Measurements from ENCODE around the gene AKTIP. TPM values are rescaled to one million over a fixed set of nuclear protein-coding genes. Genes with fewer than 3 reads are reported as not detected.
"Not testable (repeated sequence)": the region's sequence is repeated elsewhere in the genome, so short reads cannot be mapped to it uniquely, and the experiment has no call there.

AKTIP gene
- total RNA-seq, 2 experiments from 2014 or later: 51.2 to 53.3 TPM

DNA sequence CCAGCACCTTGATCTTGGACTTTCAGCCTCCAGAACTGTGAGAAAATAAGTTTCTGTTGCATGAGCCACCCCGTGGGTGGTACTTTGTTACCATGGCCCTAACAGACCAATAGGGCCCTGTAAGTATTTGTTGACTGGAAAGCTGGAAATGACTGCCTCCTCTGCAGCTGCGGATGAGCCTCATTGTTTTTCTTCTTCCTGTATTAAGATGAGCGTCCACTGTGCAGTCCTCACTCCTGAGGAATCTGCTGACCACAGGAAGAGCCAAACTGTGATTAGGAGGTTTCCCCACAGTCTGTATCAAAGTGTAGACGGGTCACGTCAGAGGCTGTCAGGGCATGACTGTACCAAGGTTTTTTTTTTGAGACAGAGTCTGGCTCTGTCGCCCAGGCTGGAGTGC is 12.2 kb upstream of the AKTIP start:
- CTCF ChIA-PET: no interaction called here
- no peak for TF ChIP-seq CTCF (IDR thresholded peaks at IDR 0.05)
- Histone ChIP-seq H3K9me3 (ENCODE audit: control insufficient read depth in 1 of 2, insufficient read depth in 1 of 2, low read length in 2 of 2) (no peaks in the 10 kb centered on the region), H3K36me3 (ENCODE audit: insufficient read depth, low read length) (no peaks in the 10 kb centered on the region), H3K4me1 (ENCODE audit: insufficient read depth, low read length) (peaks cover 75% of the 10 kb centered on the region), H3K4me3 (ENCODE audit: low read length) (no peak overlapping the region), H3K27ac (ENCODE audit: low read depth in 1 of 2, low read length in 2 of 2) (no peak overlapping the region), H3K27me3 (ENCODE audit: control insufficient read depth in 1 of 2, insufficient read depth in 2 of 2, low read length in 2 of 2) (no peaks in the 10 kb centered on the region)
- ATAC-seq (ENCODE audit: poor library complexity) (no peak), DNase-seq (no peak)
- peaks cover 64% of the 10 kb centered on the region for H3K4me1 Mint-ChIP-seq (ENCODE audit: low read depth)
- intact Hi-C loops (cut with DNase I, micrococcal nuclease): loop anchor here in 1 of 2 experiments (10.0 kb wide), 2 partner anchors 190 to 1320 kb away; partner anchors contain the start of genes FTO and RPGRIP1L
- H3K4me3 Mint-ChIP-seq: no peak overlapping the region
- no peaks in the 10 kb centered on the region for H3K27me3 Mint-ChIP-seq
- H3K27ac Mint-ChIP-seq: no peak overlapping the region
- POLR2A ChIA-PET: interaction anchor here (1.2 to 5.3 kb wide), 2 partner anchors 12 to 81 kb away, joined by 3 to 38 read pairs; partner anchors contain the start of genes AKTIP and RBL2
- no peaks in the 10 kb centered on the region for H3K9me3 Mint-ChIP-seq
- no peaks in the 10 kb centered on the region for H3K36me3 Mint-ChIP-seq (ENCODE audit: low read depth)

GRCh38 chr16:53512795-53513194 is 9.8 kb upstream of the AKTIP start:
- DNase-seq; CTCF ChIA-PET; H3K27ac ChIP-seq (ENCODE audit: low read depth in 1 of 2, low read length in 2 of 2); H3K9me3 Mint-ChIP-seq; H3K36me3 ChIP-seq (ENCODE audit: insufficient read depth, low read length); H3K36me3 Mint-ChIP-seq (ENCODE audit: low read depth); ATAC-seq (ENCODE audit: poor library complexity); H3K4me3 ChIP-seq (ENCODE audit: low read length); H3K9me3 ChIP-seq (ENCODE audit: control insufficient read depth in 1 of 2, insufficient read depth in 1 of 2, low read length in 2 of 2); H3K27me3 ChIP-seq (ENCODE audit: control insufficient read depth in 1 of 2, insufficient read depth in 2 of 2, low read length in 2 of 2); H3K27me3 Mint-ChIP-seq; H3K27ac Mint-ChIP-seq; H3K4me3 Mint-ChIP-seq: not testable (repeated sequence)
- H3K4me1 ChIP-seq (ENCODE audit: insufficient read depth, low read length): peaks cover 55% of the 10 kb centered on the region
- H3K4me1 Mint-ChIP-seq (ENCODE audit: low read depth): peaks cover 41% of the 10 kb centered on the region
- POLR2A ChIA-PET: interaction anchor here (0.9 to 1.0 kb wide), 2 partner anchors 9 to 76 kb away, joined by 3 to 5 read pairs; partner anchors contain the start of gene AKTIP
- intact Hi-C loops (cut with DNase I, micrococcal nuclease): loop anchor here (5.0 to 10.0 kb wide), 3 partner anchors 192 to 1318 kb away; partner anchors contain the start of genes FTO (in 1 of the 2) and RPGRIP1L (in 1 of the 2)

DNA sequence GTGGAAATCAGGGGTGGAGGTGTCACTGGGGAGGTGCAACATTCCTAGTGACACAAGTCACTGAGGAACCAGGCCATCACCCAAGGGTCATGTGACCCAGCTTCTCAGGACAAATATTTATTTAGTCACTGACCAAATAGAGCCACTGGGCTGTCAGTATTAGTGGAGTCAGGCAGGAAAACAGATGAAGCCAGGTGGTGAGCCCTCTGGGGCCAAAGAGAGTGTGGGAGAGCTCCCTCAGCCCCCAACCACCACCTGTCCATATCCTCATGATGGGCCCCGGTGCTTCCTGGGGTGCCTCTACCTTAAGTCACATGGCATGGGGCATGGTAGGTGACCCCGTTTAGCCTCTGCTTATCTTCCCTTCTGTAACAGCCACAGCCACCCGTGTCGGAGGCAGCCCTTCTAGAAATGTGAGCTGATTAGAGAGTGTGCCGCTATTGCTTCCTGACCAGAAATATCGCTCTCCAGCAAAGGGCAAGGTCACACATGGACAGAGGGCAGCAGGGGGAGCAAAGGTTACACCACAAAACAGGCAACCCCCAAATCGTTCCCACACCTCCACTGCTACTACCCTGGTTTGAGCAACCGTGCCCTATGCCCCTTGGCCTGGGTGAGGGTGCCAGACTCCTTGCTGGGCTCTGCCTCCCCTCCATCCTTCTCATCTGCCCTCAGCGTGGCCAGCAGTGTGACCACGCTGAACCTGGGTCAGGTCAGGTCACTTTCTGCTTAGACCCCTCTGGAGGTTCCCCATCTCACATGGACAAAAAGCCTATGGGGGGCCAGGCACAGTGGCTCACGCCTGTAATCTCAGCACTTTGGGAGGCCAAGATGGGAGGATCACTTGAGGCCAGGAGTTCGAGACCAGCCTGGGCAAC is 8.6 kb upstream of the AKTIP start:
- intact Hi-C loops (cut with DNase I, micrococcal nuclease): loop anchor here (2.0 to 10.0 kb wide), 6 partner anchors 77 to 1317 kb away; partner anchors contain the start of genes CHD9 (in 1 of the 2), FTO (in 1 of the 2), RBL2 (in 1 of the 2) and RPGRIP1L (in 1 of the 2)
- DNase-seq (no peak), ATAC-seq (ENCODE audit: poor library complexity) (no peak)
- H3K27me3 Mint-ChIP-seq: no peaks in the 10 kb centered on the region
- H3K4me3 Mint-ChIP-seq: no peak overlapping the region
- H3K27me3 ChIP-seq (ENCODE audit: control insufficient read depth in 1 of 2, insufficient read depth in 2 of 2, low read length in 2 of 2): no peaks in the 10 kb centered on the region
- CTCF ChIA-PET: no interaction called here
- peaks cover 29% of the 10 kb centered on the region for H3K4me1 Mint-ChIP-seq (ENCODE audit: low read depth)
- H3K36me3 Mint-ChIP-seq (ENCODE audit: low read depth): no peaks in the 10 kb centered on the region
- H3K36me3 ChIP-seq (ENCODE audit: insufficient read depth, low read length): no peaks in the 10 kb centered on the region
- no peak overlapping the region for H3K4me3 ChIP-seq (ENCODE audit: low read length)
- no peaks in the 10 kb centered on the region for H3K9me3 ChIP-seq (ENCODE audit: control insufficient read depth in 1 of 2, insufficient read depth in 1 of 2, low read length in 2 of 2)
- POLR2A ChIA-PET: no interaction called here
- no peak for TF ChIP-seq CTCF (IDR thresholded peaks at IDR 0.05)
- H3K9me3 Mint-ChIP-seq: no peaks in the 10 kb centered on the region
- no peak overlapping the region for H3K27ac Mint-ChIP-seq
- H3K27ac ChIP-seq (ENCODE audit: low read depth in 1 of 2, low read length in 2 of 2): no peak overlapping the region
- H3K4me1 ChIP-seq (ENCODE audit: insufficient read depth, low read length): peaks cover 44% of the 10 kb centered on the region
